IMR-90 (cell line): ENCODE results near the gene GIMAP7. TPM values are rescaled to one million over a fixed set of nuclear protein-coding genes. Genes with fewer than 3 reads are reported as not detected.

ENCODE experiments used
- ATAC-seq: fragments of 200-7000 bp; cut with Tn5 transposase; 2 replicates; pipeline ENCODE4 v1.9.1; 2020; ENCODE audit warnings: low read depth, mild to moderate bottlenecking, moderate library complexity
- BruUV-seq: library from RNA; stranded (reverse); fragments of 400-500 nt; replicated peaks from 2 replicates; lab custom pipeline; 2021; lab: Mats Ljungman, UMichigan
- CTCF ChIA-PET: fragments of 300-600 bp; formaldehyde crosslinking; extraction: SDS; loops from one replicate; lab custom pipeline; 2021; ENCODE audit warnings: antibody characterized with exemption; lab: Yijun Ruan, JAX
- POLR2A ChIA-PET: fragments of 300-600 bp; sonication (Branson Sonifier 250); formaldehyde crosslinking; loops from one replicate; lab custom pipeline; 2022; ENCODE audit warnings: antibody characterized with exemption; ENCODE audit not compliant: unreplicated experiment; lab: Charles Lee
- DNase-seq: peaks from one replicate; pipeline ENCODE4 v3.0.0; 2013
- H2AFZ ChIP-seq: replicated peaks from 2 replicates; pipeline ENCODE3; 2013; ENCODE audit warnings: low read length, mild to moderate bottlenecking; ENCODE audit not compliant: poor library complexity
- H2AK5ac ChIP-seq: 2 replicates; pipeline ENCODE4 v1.6.1; 2013; ENCODE audit warnings: low read depth, low read length, inconsistent platforms
- H2AK9ac ChIP-seq: replicated peaks from 2 replicates; pipeline ENCODE3; 2013; ENCODE audit warnings: mild to moderate bottlenecking, low read depth, low read length, moderate library complexity; ENCODE audit not compliant: poor library complexity
- H2BK120ac ChIP-seq: 2 replicates; pipeline ENCODE4 v1.6.1; 2013; ENCODE audit warnings: low read depth, low read length, inconsistent platforms
- H2BK15ac ChIP-seq: 3 replicates; pipeline ENCODE4 v1.6.1; 2013; ENCODE audit warnings: low read depth, low read length, inconsistent platforms
- H2BK20ac ChIP-seq: 2 replicates; pipeline ENCODE4 v1.6.1; 2013; ENCODE audit warnings: low read depth, mild to moderate bottlenecking, inconsistent platforms, low read length, moderate library complexity
- H2BK5ac ChIP-seq: 2 replicates; pipeline ENCODE4 v1.6.1; 2013; ENCODE audit warnings: mild to moderate bottlenecking, low read depth, low read length, inconsistent platforms; ENCODE audit not compliant: poor library complexity, severe bottlenecking
- H3K14ac ChIP-seq: replicated peaks from 2 replicates; pipeline ENCODE4 v1.6.1; 2013; ENCODE audit warnings: low read depth, low read length, inconsistent platforms
- H3K18ac ChIP-seq: 2 replicates; pipeline ENCODE4 v1.6.1; 2013; ENCODE audit warnings: low read depth, low read length, control low read depth
- H3K23ac ChIP-seq: 2 replicates; pipeline ENCODE4 v1.6.1; 2013; ENCODE audit warnings: low read depth, low read length, inconsistent platforms
- H3K27ac ChIP-seq: 2 replicates; pipeline ENCODE4 v1.5.1; 2013; ENCODE audit warnings: mild to moderate bottlenecking, control low read depth, low read length; ENCODE audit not compliant: insufficient read depth
- H3K27me3 ChIP-seq: 2 replicates; pipeline ENCODE4 v1.6.1; 2013; ENCODE audit warnings: low read length; ENCODE audit not compliant: control insufficient read depth, insufficient read depth
- H3K36me3 ChIP-seq: 2 replicates; pipeline ENCODE4 v1.6.1; 2013; ENCODE audit warnings: low read length, mixed read lengths; ENCODE audit not compliant: control insufficient read depth, insufficient read depth
- H3K4ac ChIP-seq: 2 replicates; pipeline ENCODE4 v1.6.1; 2013; ENCODE audit warnings: low read depth, low read length, inconsistent platforms
- H3K4me1 ChIP-seq: 2 replicates; pipeline ENCODE4 v1.6.1; 2013; ENCODE audit warnings: low read length, mixed read lengths; ENCODE audit not compliant: control insufficient read depth, insufficient read depth
- H3K4me2 ChIP-seq: 2 replicates; pipeline ENCODE4 v1.6.1; 2013; ENCODE audit warnings: low read depth, mild to moderate bottlenecking, control low read depth, low read length, moderate library complexity
- H3K4me3 ChIP-seq: 2 replicates; pipeline ENCODE4 v1.5.1; 2013; ENCODE audit warnings: low read depth, mild to moderate bottlenecking, control low read depth, low read length, moderate library complexity; ENCODE audit not compliant: insufficient read depth
- H3K56ac ChIP-seq: 2 replicates; pipeline ENCODE4 v1.6.1; 2013; ENCODE audit warnings: low read length, inconsistent platforms; ENCODE audit not compliant: insufficient read depth; ENCODE audit errors: extremely low read depth
- H3K79me1 ChIP-seq, 2 experiments: 2 replicates each; pipeline ENCODE4 v1.6.1; 2013; ENCODE audit warnings: low read length in 2 of 2, inconsistent platforms in 1 of 2, low read depth in 1 of 2
- H3K9ac ChIP-seq: 2 replicates; pipeline ENCODE4 v1.6.1; 2013; ENCODE audit warnings: low read depth, low read length, control low read depth
- H3K9me1 ChIP-seq: 2 replicates; pipeline ENCODE4 v1.6.1; 2013; ENCODE audit warnings: low read length, inconsistent platforms; ENCODE audit not compliant: insufficient read depth
- H3K9me3 ChIP-seq: 2 replicates; pipeline ENCODE4 v1.6.1; 2013; ENCODE audit warnings: low read length; ENCODE audit not compliant: control insufficient read depth, insufficient read depth
- H4K20me1 ChIP-seq: 2 replicates; pipeline ENCODE4 v1.6.1; 2013; ENCODE audit warnings: low read length, inconsistent platforms; ENCODE audit not compliant: insufficient read depth
- H4K5ac ChIP-seq: 2 replicates; pipeline ENCODE4 v1.6.1; 2013; ENCODE audit warnings: mild to moderate bottlenecking, low read depth, low read length, control low read depth
- H4K8ac ChIP-seq, 2 experiments: 2 replicates each; pipeline ENCODE4 v1.6.1; 2013; ENCODE audit warnings: low read depth in 2 of 2, low read length in 2 of 2, control low read depth in 1 of 2, inconsistent platforms in 1 of 2
- H4K91ac ChIP-seq: 2 replicates; pipeline ENCODE4 v1.6.1; 2013; ENCODE audit warnings: low read depth, low read length, inconsistent platforms; ENCODE audit not compliant: insufficient read depth
- CHD1 ChIP-seq: IDR thresholded peaks from 2 replicates; pipeline ENCODE4 v1.6.1; 2012; ENCODE audit warnings: low read depth, low read length, improper control_type of control experiment
- CTCF ChIP-seq: conservative IDR thresholded peaks from 2 replicates; pipeline ENCODE4 v1.5.1; 2012; ENCODE audit warnings: mild to moderate bottlenecking, low read depth, low read length, improper control_type of control experiment
- ELK1 ChIP-seq: fragments of 150-350 bp; IDR thresholded peaks from 2 replicates; pipeline ENCODE4 v1.6.1; 2016; ENCODE audit warnings: low read depth, mild to moderate bottlenecking, low read length, moderate library complexity, borderline replicate concordance
- POLR2A ChIP-seq: IDR thresholded peaks from 2 replicates; pipeline ENCODE4 v1.6.1; 2012; ENCODE audit warnings: mild to moderate bottlenecking, low read depth, low read length
- USF2 ChIP-seq: fragments of 150-350 bp; IDR thresholded peaks from 2 replicates; pipeline ENCODE4 v1.6.1; 2017; ENCODE audit warnings: mild to moderate bottlenecking, antibody characterized with exemption, low read length, low read depth
- WGBS, 2 experiments: methylation state at CpG; one replicate each; pipeline versions ENCODE4 v1.1.5 to v1.1.7; 2013; ENCODE audit warnings: missing lambda C conversion rate in 2 of 2; ENCODE audit not compliant: insufficient read length in 1 of 2; ENCODE audit errors: extremely low coverage in 2 of 2; 5-methylcytosine and 5-hydroxymethylcytosine counted together
- dilution Hi-C: fragments of 300-500 bp; cut with HindIII; formaldehyde crosslinking; loops from one replicate; pipeline ENCODE4 v1.14.3; 2018; ENCODE audit warnings: low sequenced_read_pairs; ENCODE audit not compliant: unreplicated experiment
- in situ Hi-C: fragments of 300-500 bp; cut with MboI; formaldehyde crosslinking; loops from 3 replicates; pipeline ENCODE4 v1.14.3; 2019; ENCODE audit warnings: low sequenced_read_pairs, inconsistent platforms, mixed read lengths
- intact Hi-C: fragments of 100-400 bp; cut with micrococcal nuclease; formaldehyde crosslinking; loops from 2 replicates; pipeline ENCODE4 v1.10.0; 2022
- polyA plus RNA-seq, 3 experiments: library from polyadenylated mRNA; depleted of rRNA; stranded (reverse); fragments of >200 nt; gene quantifications; 2 replicates each; pipeline ENCODE4 v1.2.3, GENCODE V29; 2012; ENCODE audit warnings: low replicate concordance in 1 of 3
- total RNA-seq: library from RNA; depleted of rRNA; stranded (reverse); fragments of >200 nt; gene quantifications from 2 replicates; pipeline ENCODE4 v1.2.3, GENCODE V29; 2012

Gene GIMAP7
- total and polyA plus RNA-seq, 2 of the 4 experiments (the other 2 are of a cell fraction) = not detected

- H3K18ac ChIP-seq = no peak overlapping the region
Measured at GRCh38 chr7:150465414-150465813, 49.3 kb upstream of the GIMAP7 start.

More at GRCh38 chr7:150465414-150465813, 49.3 kb upstream of the GIMAP7 start:
- no peaks in the 10 kb centered on the region for H3K9me1 ChIP-seq
- H3K4ac ChIP-seq = no peak overlapping the region
- H3K27ac ChIP-seq = no peak overlapping the region
- BruUV-seq = no TSS peak
- no peak overlapping the region for H4K8ac ChIP-seq
- H3K4me2 ChIP-seq = no peak overlapping the region
- WGBS, 2 experiments = no CpG with 5 or more reads among the region's 2 CpGs
- H2BK20ac ChIP-seq = no peak overlapping the region
- H3K4me3 ChIP-seq = no peak overlapping the region
- H4K91ac ChIP-seq = no peak overlapping the region
- no peaks in the 10 kb centered on the region for H3K4me1 ChIP-seq
- TF ChIP-seq USF2 (no peak), CHD1 (no peak), POLR2A (no peak), ELK1 (no peak), CTCF (no peak)
- no peaks in the 10 kb centered on the region for H3K36me3 ChIP-seq
- H2AK5ac ChIP-seq = no peak overlapping the region
- H2BK15ac ChIP-seq = no peak overlapping the region
- no peaks in the 10 kb centered on the region for H3K79me1 ChIP-seq
- H3K27me3 ChIP-seq = no peaks in the 10 kb centered on the region
- in situ Hi-C loops = no loop called here
- no peak overlapping the region for H2BK120ac ChIP-seq
- POLR2A ChIA-PET = no interaction called here
- DNase-seq (no peak), ATAC-seq (no peak)
- H3K23ac ChIP-seq = no peak overlapping the region
- intact Hi-C loops = no loop called here
- no peak overlapping the region for H3K14ac ChIP-seq
- dilution Hi-C loops = no loop called here
- H4K5ac ChIP-seq = no peak overlapping the region
- CTCF ChIA-PET = interaction anchor here (1.0 kb wide), 1 partner anchor 17 kb away, joined by 5 read pairs; no protein-coding TSS in a partner anchor
- H2AK9ac ChIP-seq = no peak overlapping the region
- no peak overlapping the region for H3K9ac ChIP-seq
- H3K9me3 ChIP-seq = no peaks in the 10 kb centered on the region
- no peaks in the 10 kb centered on the region for H4K20me1 ChIP-seq
- no peak overlapping the region for H2AFZ ChIP-seq
- no peak overlapping the region for H3K56ac ChIP-seq
- H2BK5ac ChIP-seq = no peak overlapping the region
